D721Med (cell line): Measurements from ENCODE around the gene TPGS2.
A peak's percentile ranks its signal among the peaks of the same experiment; 100 is the strongest.

Experiments
- DNase-seq: peaks from one replicate; pipeline ENCODE4 v3.0.0; 2011; ENCODE audit warnings: low spot score; ENCODE audit not compliant: insufficient read length
- FAIRE-seq: peaks from 2 replicates; lab custom pipeline; 2011; peaks lifted over from hg19 to GRCh38; lab: Jason Lieb, UNC
- CTCF ChIP-seq: IDR thresholded peaks from 2 replicates; pipeline ENCODE4 v1.5.1; 2012; ENCODE audit warnings: mild to moderate bottlenecking, control low read depth; ENCODE audit not compliant: insufficient read depth; ENCODE audit errors: missing control alignments

Gene TPGS2

GRCh38 chr18:36805105-36805504 lies 23.7 kb downstream of the TPGS2 start:
- FAIRE-seq (peak; percentile 25), DNase-seq (no peak)
- no peak for TF ChIP-seq CTCF

DNA sequence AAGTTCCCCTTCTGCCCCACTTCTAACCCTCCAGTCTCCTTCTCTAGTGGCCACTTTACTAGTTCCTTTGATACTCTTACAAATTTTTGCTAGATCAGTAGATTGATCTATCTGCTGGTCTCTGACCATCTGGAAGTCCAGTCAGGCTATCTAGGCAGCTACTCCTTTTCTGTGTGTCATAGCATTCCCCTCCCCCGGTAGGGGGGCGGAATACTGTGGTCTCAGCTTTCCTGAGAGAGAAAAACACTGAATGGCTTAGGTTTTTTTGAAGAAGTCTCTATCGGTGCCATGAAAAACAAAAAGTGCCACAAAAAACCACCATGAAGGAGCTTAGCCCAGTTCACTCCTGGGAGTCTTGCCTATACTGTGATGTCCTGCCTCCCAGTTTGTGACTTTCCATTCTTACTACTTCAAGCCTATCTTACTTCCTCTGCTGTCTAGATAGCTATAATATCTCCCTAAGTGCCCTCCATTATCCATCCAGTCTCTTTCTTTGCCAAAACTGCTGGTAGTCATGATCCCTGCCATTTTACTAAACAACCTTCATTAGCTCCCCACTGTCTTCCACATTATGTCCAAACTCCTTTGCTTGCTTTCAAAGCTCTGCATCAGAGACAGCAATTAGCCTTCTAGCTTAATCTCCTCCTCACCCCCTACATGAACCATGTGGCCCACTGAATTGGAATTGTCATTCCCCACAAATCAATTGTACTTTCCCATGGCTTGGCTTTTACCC lies 29.9 kb downstream of the TPGS2 start:
- no peak for TF ChIP-seq CTCF
- DNase-seq (no peak), FAIRE-seq (no peak)

- DNase-seq: no peak
- peak; percentile 44 for FAIRE-seq
- no peak for TF ChIP-seq CTCF
Measured at GRCh38 chr18:36792634-36793283, 36.0 kb downstream of the TPGS2 start.

GRCh38 chr18:36786686-36787085 lies 42.1 kb downstream of the TPGS2 start:
- FAIRE-seq: no peak
- DNase-seq: no peak
- no peak for TF ChIP-seq CTCF

DNA sequence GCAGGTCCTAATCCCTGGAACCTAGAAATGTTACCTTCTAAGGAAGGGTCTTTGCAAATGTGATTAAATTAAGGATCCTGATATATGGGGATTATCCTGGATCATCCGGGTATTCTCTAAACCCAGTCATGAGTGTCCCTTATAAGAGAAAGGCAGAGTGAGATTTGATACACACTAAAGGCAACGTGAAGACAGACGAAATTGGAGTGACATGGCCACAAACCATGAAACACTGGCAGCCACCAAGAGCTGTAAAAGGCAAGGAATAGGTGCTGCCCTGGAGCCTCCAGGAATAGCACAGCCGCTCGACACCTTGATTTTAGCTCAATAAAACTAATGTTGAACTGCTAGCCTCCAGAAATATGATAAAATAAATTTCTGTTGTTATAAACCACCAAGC lies 45.0 kb downstream of the TPGS2 start:
- peak; percentile 84 for FAIRE-seq
- TF ChIP-seq CTCF: no peak
- no peak for DNase-seq

DNA sequence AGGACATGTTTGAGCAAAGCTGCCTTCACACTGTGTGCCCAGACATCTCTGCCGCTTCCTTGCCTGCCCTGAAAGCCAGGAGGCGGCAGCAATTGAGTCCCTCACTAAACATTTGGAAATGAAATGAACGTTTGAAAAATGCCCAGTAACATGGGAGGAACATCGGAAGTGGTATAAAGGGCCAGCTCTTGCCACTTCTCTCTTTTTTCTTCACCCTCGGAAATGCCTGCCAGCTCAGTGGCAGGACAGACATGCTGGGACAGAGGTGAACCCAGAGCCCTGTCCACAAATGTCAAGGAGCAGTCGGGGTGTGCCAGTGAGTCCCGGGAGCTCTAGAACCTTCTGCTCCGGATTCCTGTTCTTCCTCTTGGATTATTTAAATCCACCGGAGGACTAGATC lies 46.1 kb downstream of the TPGS2 start:
- DNase-seq (no peak), FAIRE-seq (no peak)

More for the DNA sequence above, 46.1 kb downstream of the TPGS2 start:
- TF ChIP-seq CTCF: no peak
